ENCODE measurements around the gene CAMKMT. TPM values are rescaled to one million over a fixed set of nuclear protein-coding genes. Genes with fewer than 3 reads are reported as not detected.

The CAMKMT gene
- polyA plus RNA-seq, 2 donors, result 5.2 to 5.6 TPM

DNA sequence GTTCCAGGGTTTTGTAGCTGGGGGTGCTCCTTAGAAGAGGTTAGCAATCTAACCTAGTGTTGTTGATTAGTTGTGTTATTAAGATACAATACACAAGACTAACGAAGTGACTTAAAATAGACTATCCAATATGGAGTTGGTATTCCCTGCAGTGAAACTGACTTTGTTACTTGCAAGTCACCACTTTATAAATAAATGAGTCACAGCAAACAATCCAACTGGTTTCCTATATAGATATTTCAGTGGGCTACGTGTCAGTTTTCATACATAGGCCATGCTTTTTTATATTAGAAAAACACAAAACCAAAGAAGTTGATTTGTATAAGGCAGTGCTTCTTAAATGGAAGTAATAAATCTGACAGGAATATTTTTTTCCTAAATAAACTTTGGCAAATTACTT lies 274.0 kb downstream of the CAMKMT start:
- H3K36me3 ChIP-seq (ENCODE audit: control insufficient read depth in 2 of 2, insufficient read depth in 2 of 2, low read length in 1 of 2), result no peaks in the 10 kb centered on the region
- no peak overlapping the region for H3K27ac ChIP-seq (ENCODE audit: low read depth in 2 of 2, low read length in 1 of 2)
- H3K27me3 ChIP-seq (ENCODE audit: control insufficient read depth in 1 of 2, insufficient read depth in 2 of 2, low read length in 2 of 2), result no peaks in the 10 kb centered on the region
- 90 to 92% methylated on average over 2 of the region's 2 CpGs for WGBS, 2 donors
- no peaks in the 10 kb centered on the region for H3K9me3 ChIP-seq (ENCODE audit: control insufficient read depth in 2 of 2, insufficient read depth in 1 of 2, low read depth in 1 of 2, low read length in 1 of 2)
- no peak overlapping the region for H3K4me3 ChIP-seq (ENCODE audit: low read depth in 1 of 2, low read length in 2 of 2)
- H3K4me1 ChIP-seq (ENCODE audit: control insufficient read depth in 2 of 2, insufficient read depth in 2 of 2, low read length in 1 of 2), result no peaks in the 10 kb centered on the region

DNA sequence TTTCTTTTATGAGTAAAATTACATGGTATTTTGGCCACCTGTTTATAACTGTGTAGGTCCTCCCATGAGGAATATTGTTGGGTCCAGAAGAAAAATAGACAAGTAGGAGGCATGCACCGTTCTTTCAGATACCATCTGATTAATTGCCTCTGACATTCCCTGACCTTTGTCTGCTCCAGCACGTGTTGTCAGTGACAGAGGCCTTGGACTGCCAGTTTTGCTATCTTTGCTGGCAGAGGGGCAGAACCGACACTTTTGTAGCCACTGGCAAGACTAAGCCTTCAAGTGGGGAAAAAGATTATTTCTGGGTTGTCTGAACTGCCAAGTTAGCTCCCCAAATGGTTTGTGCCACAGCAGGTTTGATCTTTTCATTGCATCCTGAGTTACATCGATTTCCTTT lies 276.9 kb downstream of the CAMKMT start:
- no peaks in the 10 kb centered on the region for H3K27me3 ChIP-seq (ENCODE audit: control insufficient read depth in 1 of 2, insufficient read depth in 2 of 2, low read length in 2 of 2)
- no peaks in the 10 kb centered on the region for H3K9me3 ChIP-seq (ENCODE audit: control insufficient read depth in 2 of 2, insufficient read depth in 1 of 2, low read depth in 1 of 2, low read length in 1 of 2)
- WGBS, 2 donors, result 54 to 69% methylated on average over 4 of the region's 4 CpGs
- no peaks in the 10 kb centered on the region for H3K4me1 ChIP-seq (ENCODE audit: control insufficient read depth in 2 of 2, insufficient read depth in 2 of 2, low read length in 1 of 2)
- no peak overlapping the region for H3K4me3 ChIP-seq (ENCODE audit: low read depth in 1 of 2, low read length in 2 of 2)
- H3K27ac ChIP-seq (ENCODE audit: low read depth in 2 of 2, low read length in 1 of 2), result no peak overlapping the region
- H3K36me3 ChIP-seq (ENCODE audit: control insufficient read depth in 2 of 2, insufficient read depth in 2 of 2, low read length in 1 of 2), result no peaks in the 10 kb centered on the region

DNA sequence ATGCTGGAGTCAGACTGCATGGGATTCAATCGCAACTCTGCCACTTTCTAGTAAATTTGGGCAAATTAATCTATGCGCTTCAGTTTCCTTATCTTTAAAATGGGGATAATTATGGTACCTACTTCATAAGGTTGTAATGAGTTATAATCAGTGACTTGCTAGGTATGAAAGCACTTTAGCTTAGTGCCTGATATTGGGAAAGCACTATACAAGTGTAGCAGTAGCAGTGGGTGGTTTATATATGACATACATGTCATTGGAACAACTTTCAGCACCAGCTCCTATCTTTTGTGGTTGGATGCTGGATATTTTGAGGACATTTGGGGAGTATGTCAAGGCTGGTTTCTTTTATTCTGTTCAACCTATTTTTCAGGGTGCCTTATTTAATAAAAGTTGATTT lies 277.7 kb downstream of the CAMKMT start:
- H3K4me3 ChIP-seq (ENCODE audit: low read depth in 1 of 2, low read length in 2 of 2), result no peak overlapping the region
- no peaks in the 10 kb centered on the region for H3K36me3 ChIP-seq (ENCODE audit: control insufficient read depth in 2 of 2, insufficient read depth in 2 of 2, low read length in 1 of 2)
- H3K27ac ChIP-seq (ENCODE audit: low read depth in 2 of 2, low read length in 1 of 2), result no peak overlapping the region
- 97 to 98% methylated on average over 2 of the region's 2 CpGs for WGBS, 2 donors
- H3K27me3 ChIP-seq (ENCODE audit: control insufficient read depth in 1 of 2, insufficient read depth in 2 of 2, low read length in 2 of 2), result no peaks in the 10 kb centered on the region
- no peaks in the 10 kb centered on the region for H3K4me1 ChIP-seq (ENCODE audit: control insufficient read depth in 2 of 2, insufficient read depth in 2 of 2, low read length in 1 of 2)
- H3K9me3 ChIP-seq (ENCODE audit: control insufficient read depth in 2 of 2, insufficient read depth in 1 of 2, low read depth in 1 of 2, low read length in 1 of 2), result no peaks in the 10 kb centered on the region

DNA sequence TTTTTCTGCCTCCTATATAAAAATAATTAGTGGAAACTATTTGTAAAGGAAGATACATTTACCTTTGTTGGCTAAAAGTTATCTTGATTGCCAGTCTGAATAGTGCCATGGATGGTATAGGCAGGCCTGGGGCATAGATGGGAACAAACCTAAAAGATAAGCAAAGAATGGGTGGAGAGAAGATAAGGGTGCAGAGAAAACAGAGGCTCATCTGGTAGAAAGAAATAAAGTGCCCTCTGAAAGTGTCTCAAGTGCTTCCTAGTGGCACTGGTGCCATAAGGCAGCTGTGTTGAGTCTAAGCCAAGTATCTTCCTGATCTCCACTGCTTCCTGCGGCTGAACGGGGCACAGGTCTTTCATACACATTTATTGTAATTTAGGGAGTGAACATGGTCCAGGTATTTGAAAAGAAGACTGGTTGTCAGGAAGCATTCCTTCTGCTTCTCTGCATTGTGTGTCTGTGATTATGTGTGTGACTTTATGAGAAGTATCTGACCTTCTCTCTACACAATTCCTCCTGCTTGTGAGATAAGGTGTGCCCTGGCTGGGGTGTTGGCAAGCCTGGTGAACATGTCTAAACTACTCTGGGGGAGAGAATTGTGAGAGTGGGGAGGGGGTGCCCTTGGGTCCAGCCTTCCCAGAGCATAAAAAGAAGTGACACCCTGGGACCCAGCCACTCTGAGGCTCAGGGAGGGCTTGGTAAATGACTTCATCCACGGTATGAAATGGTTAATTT lies 280.5 kb downstream of the CAMKMT start:
- H3K36me3 ChIP-seq (ENCODE audit: control insufficient read depth in 2 of 2, insufficient read depth in 2 of 2, low read length in 1 of 2), result no peaks in the 10 kb centered on the region
- H3K27me3 ChIP-seq (ENCODE audit: control insufficient read depth in 1 of 2, insufficient read depth in 2 of 2, low read length in 2 of 2), result no peaks in the 10 kb centered on the region
- H3K4me3 ChIP-seq (ENCODE audit: low read depth in 1 of 2, low read length in 2 of 2), result no peak overlapping the region
- no peak overlapping the region for H3K27ac ChIP-seq (ENCODE audit: low read depth in 2 of 2, low read length in 1 of 2)
- 81 to 82% methylated on average over 3 of the region's 3 CpGs for WGBS, 2 donors
- no peaks in the 10 kb centered on the region for H3K9me3 ChIP-seq (ENCODE audit: control insufficient read depth in 2 of 2, insufficient read depth in 1 of 2, low read depth in 1 of 2, low read length in 1 of 2)
- no peaks in the 10 kb centered on the region for H3K4me1 ChIP-seq (ENCODE audit: control insufficient read depth in 2 of 2, insufficient read depth in 2 of 2, low read length in 1 of 2)

DNA sequence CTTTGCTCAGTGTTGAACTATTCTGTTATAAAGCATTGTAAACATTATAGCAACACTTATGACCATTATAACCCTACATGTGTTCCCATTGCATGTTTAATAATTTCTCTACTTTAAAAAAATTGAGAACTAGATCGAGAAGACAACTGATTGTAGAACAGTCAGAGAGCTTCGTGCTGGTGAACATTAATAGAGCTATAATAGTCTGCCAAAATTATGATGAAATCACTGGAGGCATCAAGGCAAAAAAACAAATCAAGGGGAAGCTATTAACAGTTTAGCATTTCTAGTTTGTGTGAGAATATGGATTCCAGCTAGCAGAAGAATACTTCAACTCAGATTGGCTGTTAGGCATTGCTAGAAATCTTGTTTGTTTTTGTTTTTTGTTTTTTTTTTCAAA lies 284.2 kb downstream of the CAMKMT start:
- Histone ChIP-seq H3K4me1 (ENCODE audit: control insufficient read depth in 2 of 2, insufficient read depth in 2 of 2, low read length in 1 of 2) (no peaks in the 10 kb centered on the region), H3K36me3 (ENCODE audit: control insufficient read depth in 2 of 2, insufficient read depth in 2 of 2, low read length in 1 of 2) (no peaks in the 10 kb centered on the region), H3K9me3 (ENCODE audit: control insufficient read depth in 2 of 2, insufficient read depth in 1 of 2, low read depth in 1 of 2, low read length in 1 of 2) (no peaks in the 10 kb centered on the region), H3K27me3 (ENCODE audit: control insufficient read depth in 1 of 2, insufficient read depth in 2 of 2, low read length in 2 of 2) (no peaks in the 10 kb centered on the region), H3K27ac (ENCODE audit: low read depth in 2 of 2, low read length in 1 of 2) (no peak overlapping the region), H3K4me3 (ENCODE audit: low read depth in 1 of 2, low read length in 2 of 2) (no peak overlapping the region)
- 68 to 76% methylated on average over 2 of the region's 2 CpGs for WGBS, 2 donors

DNA sequence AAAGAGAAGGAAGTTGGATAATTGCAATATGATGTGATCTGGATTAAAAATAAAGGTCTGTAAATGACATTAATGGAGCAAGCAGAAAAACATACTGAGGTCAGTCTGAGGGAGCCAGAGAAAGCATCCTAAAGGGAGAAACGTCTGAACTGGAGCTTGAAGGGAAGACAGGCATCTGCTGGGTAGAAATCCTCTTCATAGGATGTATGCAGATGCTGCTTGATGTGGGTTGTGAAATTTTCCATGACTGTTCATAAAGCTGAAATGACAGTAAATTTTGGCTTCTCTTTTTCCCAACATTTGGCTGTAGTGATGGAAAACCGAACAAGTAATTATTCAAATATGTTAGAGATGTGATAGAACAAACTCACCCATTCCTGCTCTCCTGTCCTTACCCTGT lies 287.6 kb downstream of the CAMKMT start:
- Histone ChIP-seq H3K27ac (ENCODE audit: low read depth in 2 of 2, low read length in 1 of 2) (no peak overlapping the region), H3K4me3 (ENCODE audit: low read depth in 1 of 2, low read length in 2 of 2) (no peak overlapping the region), H3K4me1 (ENCODE audit: control insufficient read depth in 2 of 2, insufficient read depth in 2 of 2, low read length in 1 of 2) (no peaks in the 10 kb centered on the region), H3K9me3 (ENCODE audit: control insufficient read depth in 2 of 2, insufficient read depth in 1 of 2, low read depth in 1 of 2, low read length in 1 of 2) (no peaks in the 10 kb centered on the region), H3K27me3 (ENCODE audit: control insufficient read depth in 1 of 2, insufficient read depth in 2 of 2, low read length in 2 of 2) (no peaks in the 10 kb centered on the region), H3K36me3 (ENCODE audit: control insufficient read depth in 2 of 2, insufficient read depth in 2 of 2, low read length in 1 of 2) (no peaks in the 10 kb centered on the region)
- 70 to 77% methylated on average over 2 of the region's 2 CpGs for WGBS, 2 donors

DNA sequence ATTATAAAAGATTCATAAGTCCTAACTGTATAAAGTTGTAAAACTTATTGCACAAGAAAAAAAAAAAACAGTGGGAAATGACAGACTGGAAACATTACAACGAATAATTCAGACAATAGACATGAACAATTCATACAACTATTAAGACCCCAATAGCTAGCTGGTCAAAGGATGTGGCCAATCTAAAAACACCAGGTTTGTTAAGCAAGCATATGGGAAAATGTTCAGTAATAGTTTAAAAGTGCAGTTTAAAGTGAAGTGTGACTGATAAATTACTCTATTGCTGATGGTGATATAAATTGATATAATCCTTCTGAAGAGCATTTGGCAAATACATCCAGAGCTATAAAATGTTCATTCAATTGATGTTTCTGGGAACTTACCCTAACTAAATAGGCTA lies 289.0 kb downstream of the CAMKMT start:
- H3K9me3 ChIP-seq (ENCODE audit: control insufficient read depth in 2 of 2, insufficient read depth in 1 of 2, low read depth in 1 of 2, low read length in 1 of 2), result no peaks in the 10 kb centered on the region
- H3K27ac ChIP-seq (ENCODE audit: low read depth in 2 of 2, low read length in 1 of 2), result no peak overlapping the region
- WGBS, 2 donors, result 67 to 68% methylated on average over 1 of the region's 1 CpG
- H3K4me1 ChIP-seq (ENCODE audit: control insufficient read depth in 2 of 2, insufficient read depth in 2 of 2, low read length in 1 of 2), result no peaks in the 10 kb centered on the region
- no peaks in the 10 kb centered on the region for H3K36me3 ChIP-seq (ENCODE audit: control insufficient read depth in 2 of 2, insufficient read depth in 2 of 2, low read length in 1 of 2)
- no peaks in the 10 kb centered on the region for H3K27me3 ChIP-seq (ENCODE audit: control insufficient read depth in 1 of 2, insufficient read depth in 2 of 2, low read length in 2 of 2)
- no peak overlapping the region for H3K4me3 ChIP-seq (ENCODE audit: low read depth in 1 of 2, low read length in 2 of 2)

DNA sequence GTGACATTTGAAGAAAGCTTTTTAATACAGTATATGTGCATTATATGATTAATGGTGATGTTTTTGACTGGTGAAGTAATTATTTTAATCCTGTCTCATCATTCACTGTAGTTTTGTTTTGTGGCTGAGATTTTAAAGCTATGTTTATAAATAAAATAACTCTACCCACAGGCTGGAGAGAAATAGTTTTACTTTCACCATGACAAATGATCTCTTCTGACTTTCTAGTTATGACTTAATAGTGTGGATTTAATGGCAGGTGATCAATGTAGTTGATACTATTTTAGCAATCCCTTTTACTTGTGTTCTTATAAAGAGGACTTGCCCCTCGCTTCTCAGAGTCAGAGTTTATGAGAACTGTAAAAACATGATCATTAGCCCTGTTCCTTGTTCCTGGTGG lies 290.2 kb downstream of the CAMKMT start:
- Histone ChIP-seq H3K27ac (ENCODE audit: low read depth in 2 of 2, low read length in 1 of 2) (no peak overlapping the region), H3K9me3 (ENCODE audit: control insufficient read depth in 2 of 2, insufficient read depth in 1 of 2, low read depth in 1 of 2, low read length in 1 of 2) (no peaks in the 10 kb centered on the region), H3K4me3 (ENCODE audit: low read depth in 1 of 2, low read length in 2 of 2) (no peak overlapping the region), H3K36me3 (ENCODE audit: control insufficient read depth in 2 of 2, insufficient read depth in 2 of 2, low read length in 1 of 2) (no peaks in the 10 kb centered on the region), H3K27me3 (ENCODE audit: control insufficient read depth in 1 of 2, insufficient read depth in 2 of 2, low read length in 2 of 2) (no peaks in the 10 kb centered on the region), H3K4me1 (ENCODE audit: control insufficient read depth in 2 of 2, insufficient read depth in 2 of 2, low read length in 1 of 2) (no peaks in the 10 kb centered on the region)
- 79 to 80% methylated on average over 1 of the region's 1 CpG for WGBS, 2 donors

DNA sequence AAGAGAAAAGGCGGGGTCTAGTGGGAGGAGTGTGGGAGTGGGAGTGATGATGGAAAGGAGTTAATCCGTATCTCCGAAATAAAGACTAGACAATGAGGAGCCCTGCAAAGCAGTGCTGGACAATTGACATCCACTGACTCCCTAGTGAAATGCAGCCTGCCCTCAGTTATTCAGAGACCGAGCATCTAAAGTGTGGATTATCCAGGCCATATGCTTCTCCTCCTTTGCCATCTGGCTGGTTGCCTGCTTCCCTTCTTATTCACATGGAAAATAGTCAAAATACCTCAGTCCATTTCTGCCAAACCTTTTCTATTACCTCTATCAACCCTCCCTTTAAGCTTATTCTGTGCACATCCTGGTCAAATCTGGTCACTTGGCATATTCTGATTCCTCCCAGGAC lies 291.0 kb downstream of the CAMKMT start:
- H3K4me1 ChIP-seq (ENCODE audit: control insufficient read depth in 2 of 2, insufficient read depth in 2 of 2, low read length in 1 of 2), result no peaks in the 10 kb centered on the region
- H3K9me3 ChIP-seq (ENCODE audit: control insufficient read depth in 2 of 2, insufficient read depth in 1 of 2, low read depth in 1 of 2, low read length in 1 of 2), result no peaks in the 10 kb centered on the region
- no peak overlapping the region for H3K27ac ChIP-seq (ENCODE audit: low read depth in 2 of 2, low read length in 1 of 2)
- H3K36me3 ChIP-seq (ENCODE audit: control insufficient read depth in 2 of 2, insufficient read depth in 2 of 2, low read length in 1 of 2), result no peaks in the 10 kb centered on the region
- WGBS, 2 donors, result 82 to 87% methylated on average over 4 of the region's 4 CpGs
- H3K4me3 ChIP-seq (ENCODE audit: low read depth in 1 of 2, low read length in 2 of 2), result no peak overlapping the region
- no peaks in the 10 kb centered on the region for H3K27me3 ChIP-seq (ENCODE audit: control insufficient read depth in 1 of 2, insufficient read depth in 2 of 2, low read length in 2 of 2)

DNA sequence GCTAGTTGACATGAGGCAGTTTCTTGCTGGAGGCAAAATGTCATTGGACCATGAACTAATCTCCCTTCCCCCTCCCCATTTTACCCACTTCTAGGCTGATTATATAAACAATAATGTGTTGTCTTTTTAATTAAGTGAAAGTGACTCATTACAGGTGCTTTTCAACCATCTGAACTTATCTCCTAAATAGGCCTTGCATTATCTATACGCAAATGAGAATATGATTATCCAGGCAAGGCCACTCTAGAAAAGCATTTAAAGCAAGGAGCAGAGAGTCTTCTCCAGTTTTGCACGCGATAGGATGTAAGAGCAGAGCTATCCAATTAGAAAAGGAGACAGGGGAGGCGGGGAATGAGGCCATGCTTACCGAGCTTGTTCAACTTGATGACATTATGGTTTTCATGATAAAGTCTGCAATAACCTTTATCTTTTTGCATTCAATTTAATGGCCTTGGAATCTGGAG lies 293.7 kb downstream of the CAMKMT start:
- Histone ChIP-seq H3K9me3 (ENCODE audit: control insufficient read depth in 2 of 2, insufficient read depth in 1 of 2, low read depth in 1 of 2, low read length in 1 of 2) (no peaks in the 10 kb centered on the region), H3K4me3 (ENCODE audit: low read depth in 1 of 2, low read length in 2 of 2) (no peak overlapping the region), H3K27ac (ENCODE audit: low read depth in 2 of 2, low read length in 1 of 2) (no peak overlapping the region), H3K36me3 (ENCODE audit: control insufficient read depth in 2 of 2, insufficient read depth in 2 of 2, low read length in 1 of 2) (no peaks in the 10 kb centered on the region), H3K27me3 (ENCODE audit: control insufficient read depth in 1 of 2, insufficient read depth in 2 of 2, low read length in 2 of 2) (no peaks in the 10 kb centered on the region), H3K4me1 (ENCODE audit: control insufficient read depth in 2 of 2, insufficient read depth in 2 of 2, low read length in 1 of 2) (no peaks in the 10 kb centered on the region)
- WGBS, 2 donors, result 88 to 89% methylated on average over 5 of the region's 5 CpGs

Data from esophagus (tissue), 2 donors.